Astrocyte of the cerebellum (primary cell): ENCODE data around the gene ATF7IP2.
"Not testable (repeated sequence)": the region's sequence is repeated elsewhere in the genome, so short reads cannot be mapped to it uniquely, and the experiment has no call there.

Experiments used
- DNase-seq: peaks from one replicate; pipeline ENCODE4 v3.0.0-alpha.2; 2011; ENCODE audit warnings: low read depth
- H3K4me3 ChIP-seq: 2 replicates; pipeline ENCODE4 v1.5.1; 2011; ENCODE audit warnings: mild to moderate bottlenecking, low read depth, low read length, moderate library complexity
- CTCF ChIP-seq: IDR thresholded peaks from 2 replicates; pipeline ENCODE4 v1.5.1; 2012; ENCODE audit warnings: low read length, low read depth, moderate library complexity, mild to moderate bottlenecking; ENCODE audit errors: missing control alignments
- in situ Hi-C: cut with HindIII; loops from 2 replicates; pipeline ENCODE4 v1.10.0; 2017; ENCODE audit warnings: low sequenced_read_pairs

ATF7IP2 gene

GRCh38 chr16:10349851-10350250, 36.0 kb upstream of the ATF7IP2 start:
- H3K4me3 ChIP-seq: no peak overlapping the region
- in situ Hi-C loops: no loop called here
- no peak for TF ChIP-seq CTCF
- DNase-seq: no peak

DNA sequence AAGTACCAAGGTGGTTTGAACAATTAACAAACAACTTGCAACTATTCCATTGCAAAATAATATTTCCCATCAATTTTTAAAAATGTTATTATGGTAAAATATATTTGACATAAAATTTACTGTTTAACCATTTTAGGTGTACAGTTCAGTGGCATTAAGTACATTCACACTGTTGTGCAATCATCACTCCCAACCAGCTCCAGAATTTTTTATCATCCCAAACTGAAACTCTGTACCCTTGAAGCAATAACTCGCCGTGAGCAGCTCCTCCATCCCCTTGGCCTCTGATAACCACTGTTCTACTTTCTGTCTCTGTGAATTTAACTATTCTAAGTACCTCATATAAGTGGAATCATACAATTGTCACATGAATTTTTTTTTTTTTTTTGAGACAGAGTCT, 33.6 kb upstream of the ATF7IP2 start:
- TF ChIP-seq CTCF: no peak
- in situ Hi-C loops: no loop called here

GRCh38 chr16:10355589-10355988, 30.3 kb upstream of the ATF7IP2 start:
- no peak overlapping the region for H3K4me3 ChIP-seq
- in situ Hi-C loops: no loop called here
- DNase-seq: no peak
- no peak for TF ChIP-seq CTCF

More for the DNA sequence above, 33.6 kb upstream of the ATF7IP2 start:
- no peak for DNase-seq
- no peak overlapping the region for H3K4me3 ChIP-seq

- no peak for TF ChIP-seq CTCF
- in situ Hi-C loops: no loop called here
- no peak overlapping the region for H3K4me3 ChIP-seq
- DNase-seq: no peak
Observed at GRCh38 chr16:10356870-10357842, 28.7 kb upstream of the ATF7IP2 start.

DNA sequence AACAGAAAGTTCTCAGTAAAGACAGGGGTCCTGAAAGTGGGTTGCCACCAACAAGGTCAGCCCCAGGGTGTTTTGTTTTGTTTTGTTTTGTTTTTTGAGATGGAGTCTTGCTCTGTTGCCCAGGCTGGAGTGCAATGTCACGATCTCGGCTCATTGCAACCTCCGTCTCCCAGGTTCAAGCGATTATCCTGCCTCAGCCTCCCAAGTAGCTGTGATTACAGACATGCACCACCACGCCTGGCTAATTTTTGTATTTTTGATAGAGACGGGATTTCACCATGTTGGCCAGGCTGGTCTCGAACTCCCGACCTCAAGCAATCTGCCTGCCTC, 24.1 kb upstream of the ATF7IP2 start:
- in situ Hi-C loops, DNase-seq: not testable (repeated sequence)

DNA sequence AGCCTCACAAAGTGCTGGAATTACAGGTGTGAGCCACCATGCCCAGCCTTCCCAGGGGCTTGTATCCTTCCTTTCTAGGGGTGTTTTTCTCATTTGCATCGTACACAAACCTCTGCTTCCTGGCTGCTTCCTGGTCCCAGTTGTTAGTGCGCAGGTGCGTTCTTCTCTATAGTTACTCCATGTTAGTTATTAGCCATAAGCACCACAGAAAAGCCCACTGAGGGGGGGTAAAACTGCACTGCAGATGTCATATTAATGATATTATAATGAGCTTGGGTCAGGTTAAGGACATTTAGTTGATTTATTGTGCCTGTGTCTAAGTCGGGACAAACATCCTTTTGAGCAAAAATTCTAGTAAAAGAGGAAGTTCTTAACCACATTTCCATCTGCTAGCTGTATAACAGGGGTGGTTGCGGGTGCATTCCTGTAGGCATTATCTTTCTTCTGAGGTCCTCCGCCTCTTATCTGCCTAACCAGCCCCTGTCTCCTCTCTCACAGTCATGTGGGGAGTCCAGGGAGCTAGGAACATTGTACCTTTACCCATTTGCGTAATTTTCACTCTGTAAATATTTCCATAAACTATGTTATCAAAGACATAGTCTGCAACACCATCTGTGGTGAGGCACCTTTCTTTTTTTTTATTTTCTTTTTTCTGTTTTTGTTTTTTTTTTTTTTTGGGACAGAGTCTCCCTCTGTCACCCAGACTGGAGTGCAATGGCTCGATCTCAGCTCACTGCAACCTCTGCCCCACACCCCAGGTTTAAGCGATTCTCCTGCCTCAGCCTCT, 23.6 kb upstream of the ATF7IP2 start:
- in situ Hi-C loops: no loop called here
- no peak for DNase-seq
- no peak for TF ChIP-seq CTCF
- no peak overlapping the region for H3K4me3 ChIP-seq

More for the DNA sequence above, 24.1 kb upstream of the ATF7IP2 start:
- not testable (repeated sequence) for H3K4me3 ChIP-seq

DNA sequence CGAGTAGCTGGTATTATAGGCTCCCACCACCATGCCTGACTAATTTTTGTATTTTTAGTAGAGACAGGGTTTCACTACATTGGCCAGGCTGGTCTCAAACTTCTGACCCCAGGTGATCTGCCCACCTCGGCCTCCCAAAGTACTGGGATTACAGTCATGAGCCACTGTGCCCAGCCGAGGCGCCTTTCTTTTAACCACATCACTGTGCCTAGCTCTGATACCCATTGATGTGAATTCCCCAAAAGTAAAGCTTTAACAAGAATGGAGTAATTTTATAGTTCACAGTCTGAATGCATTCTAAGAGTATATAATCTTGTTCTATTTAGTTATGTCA, 23.0 kb upstream of the ATF7IP2 start:
- DNase-seq, in situ Hi-C loops, H3K4me3 ChIP-seq: not testable (repeated sequence)

GRCh38 chr16:10366619-10367018, 19.2 kb upstream of the ATF7IP2 start:
- DNase-seq, in situ Hi-C loops, H3K4me3 ChIP-seq: not testable (repeated sequence)
